RCC 7860 (cell line): ENCODE data around the gene ZFP57.
"Not testable (repeated sequence)": the region's sequence is repeated elsewhere in the genome, so short reads cannot be mapped to it uniquely, and the experiment has no call there.

Source experiments
- DNase-seq: peaks from one replicate; pipeline ENCODE4 v3.0.0-alpha.2; 2015; ENCODE audit warnings: low spot score
- FAIRE-seq: peaks from 2 replicates; lab custom pipeline; 2012; peaks lifted over from hg19 to GRCh38; lab: Jason Lieb, UNC

Gene ZFP57

GRCh38 chr6:29696147-29697125, 15.5 kb upstream of the ZFP57 start:
- no peak for DNase-seq
- no peak for FAIRE-seq

GRCh38 chr6:29694637-29695036, 13.7 kb upstream of the ZFP57 start:
- no peak for FAIRE-seq

GRCh38 chr6:29685718-29686326, 4.9 kb upstream of the ZFP57 start:
- DNase-seq (no peak), FAIRE-seq (no peak)

More at GRCh38 chr6:29694637-29695036, 13.7 kb upstream of the ZFP57 start:
- DNase-seq = no peak

- DNase-seq (no peak), FAIRE-seq (no peak)
These were observed 859 bp upstream of the ZFP57 start for GRCh38 chr6:29681811-29682210.

- DNase-seq = no peak
- FAIRE-seq = no peak
These were observed 536 bp downstream of the ZFP57 start for GRCh38 chr6:29680416-29680815.

GRCh38 chr6:29679962-29680361, 990 bp downstream of the ZFP57 start:
- FAIRE-seq (no peak), DNase-seq (no peak)

GRCh38 chr6:29678114-29678513, 2.8 kb downstream of the ZFP57 start:
- DNase-seq = no peak

GRCh38 chr6:29676981-29677601, 3.9 kb downstream of the ZFP57 start:
- DNase-seq (no peak), FAIRE-seq (no peak)

More at GRCh38 chr6:29678114-29678513, 2.8 kb downstream of the ZFP57 start:
- FAIRE-seq = no peak

- FAIRE-seq = no peak
These were observed 5.4 kb downstream of the ZFP57 start for GRCh38 chr6:29675561-29675960.

GRCh38 chr6:29674008-29674407, 6.9 kb downstream of the ZFP57 start:
- no peak for FAIRE-seq

More at GRCh38 chr6:29675561-29675960, 5.4 kb downstream of the ZFP57 start:
- DNase-seq = no peak

GRCh38 chr6:29673161-29673560, 7.8 kb downstream of the ZFP57 start:
- FAIRE-seq (no peak), DNase-seq (no peak)

More at GRCh38 chr6:29674008-29674407, 6.9 kb downstream of the ZFP57 start:
- DNase-seq = no peak

- not testable (repeated sequence) for DNase-seq, FAIRE-seq
These were observed 8.8 kb downstream of the ZFP57 start for GRCh38 chr6:29672116-29672515.

GRCh38 chr6:29671026-29671425, 9.9 kb downstream of the ZFP57 start:
- FAIRE-seq (no peak), DNase-seq (no peak)

- DNase-seq (no peak), FAIRE-seq (no peak)
These were observed 13.8 kb downstream of the ZFP57 start for GRCh38 chr6:29667158-29667557.

- DNase-seq (no peak), FAIRE-seq (no peak)
These were observed 14.2 kb downstream of the ZFP57 start for GRCh38 chr6:29666826-29667130.

- FAIRE-seq (no peak), DNase-seq (no peak)
These were observed 14.8 kb downstream of the ZFP57 start for GRCh38 chr6:29665942-29666825.

GRCh38 chr6:29663300-29664042, 17.5 kb downstream of the ZFP57 start:
- no peak for FAIRE-seq
- no peak for DNase-seq

GRCh38 chr6:29661502-29662141, 19.3 kb downstream of the ZFP57 start:
- DNase-seq, FAIRE-seq: not testable (repeated sequence)

GRCh38 chr6:29661071-29661470, 19.9 kb downstream of the ZFP57 start:
- DNase-seq (no peak), FAIRE-seq (no peak)
